Left ventricle myocardium inferior (tissue), 1 donor: ENCODE results near the gene CDH24. TPM values are rescaled to one million over a fixed set of nuclear protein-coding genes. Genes with fewer than 3 reads are reported as not detected.

Source experiments
- DNase-seq: peaks from one replicate; pipeline ENCODE4 v3.0.0-alpha.2; 2020
- H3K27ac ChIP-seq: fragments of 200-600 bp; replicated peaks from 2 replicates; pipeline ENCODE4 v1.8.0; 2021
- H3K27me3 ChIP-seq: fragments of 200-600 bp; 2 replicates; pipeline ENCODE4 v1.8.0; 2021; ENCODE audit warnings: low read depth
- H3K36me3 ChIP-seq: fragments of 200-600 bp; 2 replicates; pipeline ENCODE4 v1.8.0; 2021
- H3K4me1 ChIP-seq: fragments of 200-600 bp; 2 replicates; pipeline ENCODE4 v1.8.0; 2021
- H3K4me3 ChIP-seq: fragments of 200-600 bp; 2 replicates; pipeline ENCODE4 v1.8.0; 2021; ENCODE audit warnings: mild to moderate bottlenecking, moderate library complexity
- H3K9me3 ChIP-seq: fragments of 200-600 bp; replicated peaks from 2 replicates; pipeline ENCODE4 v1.8.0; 2021
- CTCF ChIP-seq: fragments of 200-600 bp; IDR thresholded peaks from 2 replicates; pipeline ENCODE4 v1.8.0; 2021; ENCODE audit warnings: antibody characterized with exemption, mild to moderate bottlenecking, borderline replicate concordance
- intact Hi-C: fragments of 100-400 bp; cut with micrococcal nuclease; formaldehyde crosslinking; loops from one replicate; pipeline ENCODE4 v1.11.0; 2022
- total RNA-seq: library from RNA; stranded (reverse); fragmentation: NEBNext Ultra II Directional; extraction: Animal tissue kit (Norgen Biotek cat#: 25700); gene quantifications from one replicate; pipeline ENCODE4 v1.2.1, GENCODE V29; 2021
- donor health status: DM: no; HTN: yes; CAD: no; lungs with severe emphysema.

The CDH24 gene
- total RNA-seq, 1 donor from 2014 or later: 2.1 TPM

GRCh38 chr14:23024612-23025075 is 32.7 kb downstream of the CDH24 start:
- Histone ChIP-seq H3K27me3 (no peaks in the 10 kb centered on the region), H3K27ac (no peak overlapping the region), H3K9me3 (no peaks in the 10 kb centered on the region), H3K36me3 (peaks cover 44% of the 10 kb centered on the region), H3K4me3 (no peak overlapping the region), H3K4me1 (peaks cover 31% of the 10 kb centered on the region)
- intact Hi-C loops: no loop called here
- no peak for DNase-seq
- TF ChIP-seq CTCF: no peak

GRCh38 chr14:23023795-23024152 is 33.5 kb downstream of the CDH24 start:
- Histone ChIP-seq H3K4me3 (no peak overlapping the region), H3K36me3 (peaks cover 35% of the 10 kb centered on the region), H3K4me1 (peaks cover 23% of the 10 kb centered on the region), H3K9me3 (no peaks in the 10 kb centered on the region), H3K27ac (no peak overlapping the region), H3K27me3 (no peaks in the 10 kb centered on the region)
- DNase-seq: no peak
- intact Hi-C loops: no loop called here
- TF ChIP-seq CTCF: no peak

GRCh38 chr14:23023022-23023794 is 34.1 kb downstream of the CDH24 start:
- DNase-seq: no peak
- Histone ChIP-seq H3K27me3 (no peaks in the 10 kb centered on the region), H3K4me3 (no peak overlapping the region), H3K4me1 (peaks cover 17% of the 10 kb centered on the region), H3K9me3 (no peaks in the 10 kb centered on the region), H3K27ac (no peak overlapping the region), H3K36me3 (peaks cover 29% of the 10 kb centered on the region)
- no peak for TF ChIP-seq CTCF
- intact Hi-C loops: no loop called here

- Histone ChIP-seq H3K36me3 (peaks cover 19% of the 10 kb centered on the region), H3K9me3 (no peaks in the 10 kb centered on the region), H3K27me3 (no peaks in the 10 kb centered on the region), H3K4me3 (no peak overlapping the region), H3K4me1 (peaks cover 10% of the 10 kb centered on the region), H3K27ac (no peak overlapping the region)
- no peak for TF ChIP-seq CTCF
- DNase-seq: no peak
- intact Hi-C loops: no loop called here
Observed at GRCh38 chr14:23021889-23022442, 35.4 kb downstream of the CDH24 start.

GRCh38 chr14:23021434-23021833 is 35.9 kb downstream of the CDH24 start:
- H3K27me3 ChIP-seq: no peaks in the 10 kb centered on the region

More at GRCh38 chr14:23021434-23021833, 35.9 kb downstream of the CDH24 start:
- H3K9me3 ChIP-seq: no peaks in the 10 kb centered on the region
- H3K27ac ChIP-seq: no peak overlapping the region
- intact Hi-C loops: no loop called here
- no peak for TF ChIP-seq CTCF
- H3K4me1 ChIP-seq: peaks cover 10% of the 10 kb centered on the region
- no peak for DNase-seq
- no peak overlapping the region for H3K4me3 ChIP-seq
- H3K36me3 ChIP-seq: peaks cover 15% of the 10 kb centered on the region
